Mesothelial cell of epicardium (in vitro differentiated cells): Measurements from ENCODE around the gene HPS5. TPM values are rescaled to one million over a fixed set of nuclear protein-coding genes. Genes with fewer than 3 reads are reported as not detected.

Source experiments
- DNase-seq, 2 experiments: peaks; one replicate each; pipeline ENCODE4 v3.0.0; 2021; ENCODE audit warnings: low spot score in 2 of 2; ENCODE audit not compliant: unreplicated experiment in 2 of 2
- H3K27ac Mint-ChIP-seq: 2 replicates; pipeline ENCODE4 v1.8.0; 2021; ENCODE audit warnings: mixed read lengths
- H3K27me3 Mint-ChIP-seq: 2 replicates; pipeline ENCODE4 v1.8.0; 2021; ENCODE audit warnings: low read depth, mixed read lengths
- H3K36me3 Mint-ChIP-seq: 2 replicates; pipeline ENCODE4 v1.8.0; 2021; ENCODE audit warnings: mixed read lengths
- H3K4me1 Mint-ChIP-seq: 2 replicates; pipeline ENCODE4 v1.8.0; 2021; ENCODE audit warnings: mixed read lengths
- H3K4me3 Mint-ChIP-seq: 2 replicates; pipeline ENCODE4 v1.8.0; 2021; ENCODE audit warnings: mild to moderate bottlenecking, moderate library complexity, mixed read lengths
- H3K9me3 Mint-ChIP-seq: 2 replicates; pipeline ENCODE4 v1.8.0; 2021; ENCODE audit warnings: mixed read lengths
- CTCF ChIP-seq: fragments of 200-600 bp; sonication (generic); IDR thresholded peaks from one replicate; pipeline ENCODE4 v1.5.0; 2021; ENCODE audit warnings: antibody characterized with exemption; ENCODE audit not compliant: unreplicated experiment
- total RNA-seq: library from RNA; stranded (reverse); gene quantifications from 3 replicates; pipeline ENCODE4 v1.2.1, GENCODE V29; 2021

HPS5 gene
- total RNA-seq, 1 donor from 2014 or later, result 21.4 TPM

- peaks cover 42% of the 10 kb centered on the region for H3K4me1 Mint-ChIP-seq
- H3K4me3 Mint-ChIP-seq, result no peak overlapping the region
- DNase-seq, result no peak
- no peaks in the 10 kb centered on the region for H3K27me3 Mint-ChIP-seq
- peak overlapping the region; percentile 20 for H3K27ac Mint-ChIP-seq
- peaks cover 4% of the 10 kb centered on the region for H3K36me3 Mint-ChIP-seq
- no peak for TF ChIP-seq CTCF
- H3K9me3 Mint-ChIP-seq, result no peaks in the 10 kb centered on the region
Observed at GRCh38 chr11:18317551-18317950, 4.4 kb downstream of the HPS5 start.

GRCh38 chr11:18315893-18316292 is 6.0 kb downstream of the HPS5 start:
- Mint-ChIP-seq H3K4me1 (peaks cover 48% of the 10 kb centered on the region), H3K27ac (no peak overlapping the region), H3K36me3 (peaks cover 7% of the 10 kb centered on the region), H3K27me3 (no peaks in the 10 kb centered on the region), H3K4me3 (no peak overlapping the region), H3K9me3 (no peaks in the 10 kb centered on the region)
- no peak for DNase-seq
- TF ChIP-seq CTCF, result no peak

- DNase-seq, result no peak
- H3K4me1 Mint-ChIP-seq, result peaks cover 39% of the 10 kb centered on the region
Observed at GRCh38 chr11:18314784-18315523, 7.0 kb downstream of the HPS5 start.

GRCh38 chr11:18313965-18314763 is 7.8 kb downstream of the HPS5 start:
- H3K4me3 Mint-ChIP-seq, result no peak overlapping the region
- H3K9me3 Mint-ChIP-seq, result no peaks in the 10 kb centered on the region
- DNase-seq, result no peak
- H3K27me3 Mint-ChIP-seq, result no peaks in the 10 kb centered on the region
- H3K4me1 Mint-ChIP-seq, result peaks cover 31% of the 10 kb centered on the region
- peak overlapping the region; percentile 85 for H3K27ac Mint-ChIP-seq
- TF ChIP-seq CTCF, result no peak
- peaks cover 11% of the 10 kb centered on the region for H3K36me3 Mint-ChIP-seq

More at GRCh38 chr11:18314784-18315523, 7.0 kb downstream of the HPS5 start:
- TF ChIP-seq CTCF, result no peak
- H3K27ac Mint-ChIP-seq, result peak overlapping the region; percentile 85
- no peak overlapping the region for H3K4me3 Mint-ChIP-seq
- H3K27me3 Mint-ChIP-seq, result no peaks in the 10 kb centered on the region
- H3K36me3 Mint-ChIP-seq, result peaks cover 9% of the 10 kb centered on the region
- no peaks in the 10 kb centered on the region for H3K9me3 Mint-ChIP-seq

- Mint-ChIP-seq H3K36me3 (peaks cover 18% of the 10 kb centered on the region), H3K4me3 (no peak overlapping the region), H3K9me3 (no peaks in the 10 kb centered on the region), H3K27me3 (no peaks in the 10 kb centered on the region), H3K4me1 (peaks cover 23% of the 10 kb centered on the region), H3K27ac (peak overlapping the region; percentile 95)
- no peak for TF ChIP-seq CTCF
- DNase-seq, result no peak
Observed at GRCh38 chr11:18312663-18313420, 9.1 kb downstream of the HPS5 start.
